Panc1 (cell line): ENCODE measurements around the gene DOK5. TPM values are rescaled to one million over a fixed set of nuclear protein-coding genes. Genes with fewer than 3 reads are reported as not detected.

Experiments used
- ATAC-seq: fragments of 200-7000 bp; cut with Tn5 transposase; 2 replicates; pipeline ENCODE4 v1.9.1; 2020; ENCODE audit warnings: mild to moderate bottlenecking, moderate library complexity
- BruUV-seq: library from RNA; stranded (reverse); fragments of 400-500 nt; replicated peaks from 2 replicates; lab custom pipeline; 2021; lab: Mats Ljungman, UMichigan
- CTCF ChIA-PET: fragments of 300-600 bp; sonication (Branson Sonifier 250); formaldehyde crosslinking; loops from one replicate; lab custom pipeline; 2022; ENCODE audit warnings: antibody characterized with exemption; lab: Charles Lee
- POLR2A ChIA-PET: fragments of 300-600 bp; sonication (Branson Sonifier 250); formaldehyde crosslinking; loops from one replicate; lab custom pipeline; 2022; ENCODE audit warnings: antibody characterized with exemption; lab: Charles Lee
- DNase-seq: peaks from one replicate; pipeline ENCODE4 v3.0.0-alpha.2; 2010; ENCODE audit warnings: low read depth, low spot score
- H3K27ac ChIP-seq: 2 replicates; pipeline ENCODE4 v1.5.1; 2011; ENCODE audit warnings: mild to moderate bottlenecking, low read length, inconsistent platforms
- H3K27me3 ChIP-seq: fragments of 200-500 bp; sonication (Bioruptor generic); 2 replicates; pipeline ENCODE4 v1.6.0; 2014; ENCODE audit warnings: low read length, inconsistent platforms; ENCODE audit not compliant: control insufficient read depth, insufficient read depth
- H3K36me3 ChIP-seq: fragments of 200-500 bp; sonication (Bioruptor generic); 2 replicates; pipeline ENCODE4 v1.5.1; 2014; ENCODE audit warnings: inconsistent platforms, mild to moderate bottlenecking, low read length, moderate library complexity; ENCODE audit not compliant: control insufficient read depth, insufficient read depth
- H3K4me1 ChIP-seq: 2 replicates; pipeline ENCODE4 v1.5.1; 2011; ENCODE audit warnings: inconsistent platforms, mild to moderate bottlenecking, low read length, moderate library complexity; ENCODE audit not compliant: control insufficient read depth, insufficient read depth
- H3K4me3 ChIP-seq, 2 experiments: 2 replicates each; pipeline ENCODE4 v1.5.1; 2011 to 2012; ENCODE audit warnings: low read depth in 2 of 2, low read length in 2 of 2, mild to moderate bottlenecking in 2 of 2, inconsistent platforms in 1 of 2, moderate library complexity in 1 of 2
- H3K9me3 ChIP-seq: fragments of 200-500 bp; sonication (Bioruptor generic); 2 replicates; pipeline ENCODE4 v1.5.1; 2014; ENCODE audit warnings: low read depth, mild to moderate bottlenecking, inconsistent platforms, low read length, moderate library complexity; ENCODE audit not compliant: control insufficient read depth, insufficient read depth
- POLR2AphosphoS5 ChIP-seq: IDR thresholded peaks from 2 replicates; pipeline ENCODE4 v1.6.1; 2012; ENCODE audit warnings: mild to moderate bottlenecking, low read depth, low read length, moderate library complexity
- SIN3A ChIP-seq: IDR thresholded peaks from 2 replicates; pipeline ENCODE4 v1.6.1; 2012; ENCODE audit warnings: low read depth, mild to moderate bottlenecking, low read length, moderate library complexity, borderline replicate concordance; ENCODE audit not compliant: insufficient read depth
- TCF7L2 ChIP-seq: IDR thresholded peaks from 2 replicates; pipeline ENCODE4 v1.6.1; 2011; ENCODE audit warnings: mild to moderate bottlenecking, low read depth, low read length, inconsistent platforms
- in situ Hi-C: cut with HindIII; loops from 2 replicates; pipeline ENCODE4 v1.10.0; 2016; ENCODE audit warnings: low sequenced_read_pairs, low pct_unique_long_range_greater_than_20kb
- intact Hi-C: fragments of 100-400 bp; cut with micrococcal nuclease; formaldehyde crosslinking; loops from one replicate; pipeline ENCODE4 v1.10.0; 2022; ENCODE audit not compliant: unreplicated experiment
- total RNA-seq: library from RNA; stranded (reverse); gene quantifications from one replicate; pipeline ENCODE4 v1.2.1, GENCODE V29; 2021; ENCODE audit not compliant: unreplicated experiment
- TF ChIP-seq, protein P1 (sequence below), 2 experiments: IDR thresholded peaks; 2 replicates each; pipeline ENCODE4 v1.6.1; 2011 to 2012; ENCODE audit warnings: low read depth in 2 of 2, control low read depth in 1 of 2, low read length in 1 of 2, mild to moderate bottlenecking in 1 of 2, moderate library complexity in 1 of 2; ENCODE audit not compliant: insufficient read depth in 1 of 2
- TF ChIP-seq, protein P2 (sequence below): fragments of 450-650 bp; IDR thresholded peaks from 2 replicates; pipeline ENCODE4 v1.5.1; 2017; ENCODE audit warnings: mild to moderate bottlenecking

Gene DOK5
- total RNA-seq, 1 experiment from 2014 or later: 0.18 TPM

- H3K4me3 ChIP-seq: no peak overlapping the region
- CTCF ChIA-PET: no interaction called here
- no peaks in the 10 kb centered on the region for H3K27me3 ChIP-seq
- no TSS peak for BruUV-seq
- in situ Hi-C loops (no loop called here), intact Hi-C loops (no loop called here)
- TF ChIP-seq TCF7L2 (no peak), POLR2AphosphoS5 (no peak), SIN3A (no peak)
- TF ChIP-seq, protein P1, sequence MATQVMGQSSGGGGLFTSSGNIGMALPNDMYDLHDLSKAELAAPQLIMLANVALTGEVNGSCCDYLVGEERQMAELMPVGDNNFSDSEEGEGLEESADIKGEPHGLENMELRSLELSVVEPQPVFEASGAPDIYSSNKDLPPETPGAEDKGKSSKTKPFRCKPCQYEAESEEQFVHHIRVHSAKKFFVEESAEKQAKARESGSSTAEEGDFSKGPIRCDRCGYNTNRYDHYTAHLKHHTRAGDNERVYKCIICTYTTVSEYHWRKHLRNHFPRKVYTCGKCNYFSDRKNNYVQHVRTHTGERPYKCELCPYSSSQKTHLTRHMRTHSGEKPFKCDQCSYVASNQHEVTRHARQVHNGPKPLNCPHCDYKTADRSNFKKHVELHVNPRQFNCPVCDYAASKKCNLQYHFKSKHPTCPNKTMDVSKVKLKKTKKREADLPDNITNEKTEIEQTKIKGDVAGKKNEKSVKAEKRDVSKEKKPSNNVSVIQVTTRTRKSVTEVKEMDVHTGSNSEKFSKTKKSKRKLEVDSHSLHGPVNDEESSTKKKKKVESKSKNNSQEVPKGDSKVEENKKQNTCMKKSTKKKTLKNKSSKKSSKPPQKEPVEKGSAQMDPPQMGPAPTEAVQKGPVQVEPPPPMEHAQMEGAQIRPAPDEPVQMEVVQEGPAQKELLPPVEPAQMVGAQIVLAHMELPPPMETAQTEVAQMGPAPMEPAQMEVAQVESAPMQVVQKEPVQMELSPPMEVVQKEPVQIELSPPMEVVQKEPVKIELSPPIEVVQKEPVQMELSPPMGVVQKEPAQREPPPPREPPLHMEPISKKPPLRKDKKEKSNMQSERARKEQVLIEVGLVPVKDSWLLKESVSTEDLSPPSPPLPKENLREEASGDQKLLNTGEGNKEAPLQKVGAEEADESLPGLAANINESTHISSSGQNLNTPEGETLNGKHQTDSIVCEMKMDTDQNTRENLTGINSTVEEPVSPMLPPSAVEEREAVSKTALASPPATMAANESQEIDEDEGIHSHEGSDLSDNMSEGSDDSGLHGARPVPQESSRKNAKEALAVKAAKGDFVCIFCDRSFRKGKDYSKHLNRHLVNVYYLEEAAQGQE (IDR thresholded peaks at IDR 0.05; ENCODE audit: insufficient read depth in 1 of 2, low read depth in 2 of 2, low read length in 1 of 2): no peak
- TF ChIP-seq, protein P2, sequence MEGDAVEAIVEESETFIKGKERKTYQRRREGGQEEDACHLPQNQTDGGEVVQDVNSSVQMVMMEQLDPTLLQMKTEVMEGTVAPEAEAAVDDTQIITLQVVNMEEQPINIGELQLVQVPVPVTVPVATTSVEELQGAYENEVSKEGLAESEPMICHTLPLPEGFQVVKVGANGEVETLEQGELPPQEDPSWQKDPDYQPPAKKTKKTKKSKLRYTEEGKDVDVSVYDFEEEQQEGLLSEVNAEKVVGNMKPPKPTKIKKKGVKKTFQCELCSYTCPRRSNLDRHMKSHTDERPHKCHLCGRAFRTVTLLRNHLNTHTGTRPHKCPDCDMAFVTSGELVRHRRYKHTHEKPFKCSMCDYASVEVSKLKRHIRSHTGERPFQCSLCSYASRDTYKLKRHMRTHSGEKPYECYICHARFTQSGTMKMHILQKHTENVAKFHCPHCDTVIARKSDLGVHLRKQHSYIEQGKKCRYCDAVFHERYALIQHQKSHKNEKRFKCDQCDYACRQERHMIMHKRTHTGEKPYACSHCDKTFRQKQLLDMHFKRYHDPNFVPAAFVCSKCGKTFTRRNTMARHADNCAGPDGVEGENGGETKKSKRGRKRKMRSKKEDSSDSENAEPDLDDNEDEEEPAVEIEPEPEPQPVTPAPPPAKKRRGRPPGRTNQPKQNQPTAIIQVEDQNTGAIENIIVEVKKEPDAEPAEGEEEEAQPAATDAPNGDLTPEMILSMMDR: no peak
- H3K27ac ChIP-seq: no peak overlapping the region
- ATAC-seq (no peak), DNase-seq (no peak)
- POLR2A ChIA-PET: no interaction called here
- no peaks in the 10 kb centered on the region for H3K36me3 ChIP-seq
- H3K4me1 ChIP-seq: no peaks in the 10 kb centered on the region
- H3K9me3 ChIP-seq: no peaks in the 10 kb centered on the region
Measured at GRCh38 chr20:54431156-54431944, 44.0 kb upstream of the DOK5 start.

GRCh38 chr20:54432966-54433365 lies 42.4 kb upstream of the DOK5 start:
- BruUV-seq: no TSS peak
- ChIA-PET POLR2A (no interaction called here), CTCF (no interaction called here)
- DNase-seq (no peak), ATAC-seq (no peak)
- no peak overlapping the region for H3K27ac ChIP-seq
- H3K9me3 ChIP-seq: no peaks in the 10 kb centered on the region
- H3K4me1 ChIP-seq: no peaks in the 10 kb centered on the region
- no peaks in the 10 kb centered on the region for H3K27me3 ChIP-seq
- intact Hi-C loops: no loop called here
- in situ Hi-C loops: no loop called here
- H3K36me3 ChIP-seq: no peaks in the 10 kb centered on the region
- TF ChIP-seq, protein P1 (IDR thresholded peaks at IDR 0.05; ENCODE audit: insufficient read depth in 1 of 2, low read depth in 2 of 2, low read length in 1 of 2): no peak
- H3K4me3 ChIP-seq: no peak overlapping the region
